LNCaP clone FGC (cell line): ENCODE data around the gene TAC3.
A peak's percentile ranks its signal among the peaks of the same experiment; 100 is the strongest.

Experiments
- DNase-seq: peaks from one replicate; pipeline ENCODE4 v3.0.0-alpha.2; 2011; ENCODE audit warnings: low read depth
- H3K4me3 ChIP-seq: 2 replicates; pipeline ENCODE4 v1.5.1; 2011; ENCODE audit warnings: mild to moderate bottlenecking, low read depth, low read length, control low read depth
- TF ChIP-seq, protein P1 (sequence below): IDR thresholded peaks from 2 replicates; pipeline ENCODE4 v1.5.1; 2012; ENCODE audit warnings: mild to moderate bottlenecking; ENCODE audit not compliant: control insufficient read depth, insufficient read depth; ENCODE audit errors: extremely low read depth

Gene TAC3

GRCh38 chr12:57003395-57003794, 12.9 kb downstream of the TAC3 start:
- TF ChIP-seq, protein P1, sequence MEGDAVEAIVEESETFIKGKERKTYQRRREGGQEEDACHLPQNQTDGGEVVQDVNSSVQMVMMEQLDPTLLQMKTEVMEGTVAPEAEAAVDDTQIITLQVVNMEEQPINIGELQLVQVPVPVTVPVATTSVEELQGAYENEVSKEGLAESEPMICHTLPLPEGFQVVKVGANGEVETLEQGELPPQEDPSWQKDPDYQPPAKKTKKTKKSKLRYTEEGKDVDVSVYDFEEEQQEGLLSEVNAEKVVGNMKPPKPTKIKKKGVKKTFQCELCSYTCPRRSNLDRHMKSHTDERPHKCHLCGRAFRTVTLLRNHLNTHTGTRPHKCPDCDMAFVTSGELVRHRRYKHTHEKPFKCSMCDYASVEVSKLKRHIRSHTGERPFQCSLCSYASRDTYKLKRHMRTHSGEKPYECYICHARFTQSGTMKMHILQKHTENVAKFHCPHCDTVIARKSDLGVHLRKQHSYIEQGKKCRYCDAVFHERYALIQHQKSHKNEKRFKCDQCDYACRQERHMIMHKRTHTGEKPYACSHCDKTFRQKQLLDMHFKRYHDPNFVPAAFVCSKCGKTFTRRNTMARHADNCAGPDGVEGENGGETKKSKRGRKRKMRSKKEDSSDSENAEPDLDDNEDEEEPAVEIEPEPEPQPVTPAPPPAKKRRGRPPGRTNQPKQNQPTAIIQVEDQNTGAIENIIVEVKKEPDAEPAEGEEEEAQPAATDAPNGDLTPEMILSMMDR, result no peak
- no peak overlapping the region for H3K4me3 ChIP-seq
- no peak for DNase-seq

DNA sequence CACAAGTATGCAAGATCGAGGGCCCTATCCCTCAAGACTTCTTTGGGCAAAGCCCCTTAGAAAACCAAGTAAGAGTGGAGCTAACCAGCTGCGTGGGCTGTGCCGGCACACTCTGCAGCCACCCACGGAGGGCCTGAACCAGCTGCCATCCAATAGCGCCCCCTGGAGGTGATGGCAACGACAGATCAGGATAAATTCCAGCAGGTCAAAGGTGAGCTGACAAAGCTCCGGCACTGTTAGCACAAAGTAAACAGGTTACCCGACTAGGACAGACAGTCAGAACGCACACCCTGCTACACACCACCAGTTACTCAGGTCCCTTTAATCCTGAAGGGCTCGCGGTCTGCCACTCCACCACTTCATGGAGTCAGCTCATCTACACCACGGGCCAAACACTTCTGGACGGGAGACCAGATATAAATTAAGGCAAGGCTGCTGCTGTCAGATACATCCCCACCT, 14.9 kb downstream of the TAC3 start:
- DNase-seq, result peak; percentile 67
- no peak overlapping the region for H3K4me3 ChIP-seq
- TF ChIP-seq, protein P1, result peak; percentile 88

DNA sequence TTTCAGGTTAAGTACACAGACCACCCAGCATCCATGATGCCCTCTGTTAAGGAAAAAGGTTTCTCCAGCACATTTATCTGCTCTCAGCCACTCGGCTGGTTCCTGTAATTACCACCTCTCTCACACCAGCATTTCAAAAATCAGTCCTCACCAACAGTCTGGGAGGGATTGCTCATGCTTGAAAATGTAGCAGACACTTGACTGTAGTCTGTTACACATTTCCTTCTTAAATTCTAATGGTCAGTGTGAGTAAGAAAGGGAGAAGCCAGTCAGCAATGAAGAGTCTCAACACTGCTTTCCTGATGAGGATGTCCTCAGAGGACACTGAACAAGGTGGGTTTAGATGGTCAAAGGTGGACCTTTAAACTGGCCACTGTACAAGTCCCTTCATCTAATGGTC, 15.9 kb downstream of the TAC3 start:
- no peak for DNase-seq
- TF ChIP-seq, protein P1, result no peak
- no peak overlapping the region for H3K4me3 ChIP-seq

DNA sequence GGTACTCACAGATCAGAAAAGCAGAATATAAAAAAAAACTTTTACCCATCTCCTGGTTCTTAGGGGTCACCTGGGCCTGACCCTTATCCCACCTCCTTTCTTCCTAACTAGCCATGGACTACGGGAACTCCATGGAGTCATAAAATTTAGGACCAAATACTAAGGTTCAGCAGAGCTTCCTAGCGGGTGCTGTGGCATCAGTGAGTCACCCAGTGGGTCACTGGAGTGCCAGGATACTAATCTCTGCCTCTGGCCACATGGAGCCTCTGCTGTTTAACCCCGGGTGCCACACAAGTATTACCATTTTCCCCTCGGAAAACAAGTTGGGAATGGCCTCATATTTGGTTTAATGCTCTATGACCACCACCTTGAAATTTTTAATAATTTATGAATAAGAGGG, 16.9 kb downstream of the TAC3 start:
- no peak for DNase-seq
- TF ChIP-seq, protein P1, result no peak
- no peak overlapping the region for H3K4me3 ChIP-seq

- TF ChIP-seq, protein P1, result no peak
- no peak overlapping the region for H3K4me3 ChIP-seq
Observed at GRCh38 chr12:56998981-56999380, 17.3 kb downstream of the TAC3 start.

GRCh38 chr12:56998316-56998715, 18.0 kb downstream of the TAC3 start:
- TF ChIP-seq, protein P1, result no peak
- DNase-seq, result no peak
- no peak overlapping the region for H3K4me3 ChIP-seq

More at GRCh38 chr12:56998981-56999380, 17.3 kb downstream of the TAC3 start:
- DNase-seq, result no peak

GRCh38 chr12:56996793-56997545, 19.4 kb downstream of the TAC3 start:
- H3K4me3 ChIP-seq, result no peak overlapping the region
- no peak for DNase-seq
- TF ChIP-seq, protein P1, result no peak
